Right lobe of liver (tissue), 6 donors: ENCODE results near the gene NOP16. TPM values are rescaled to one million over a fixed set of nuclear protein-coding genes. Genes with fewer than 3 reads are reported as not detected.

Source experiments
- ATAC-seq, 4 donors: fragments of 200-7000 bp; cut with Tn5 transposase; one replicate each; pipeline ENCODE4 v1.9.1; 2020; ENCODE audit warnings: mild to moderate bottlenecking in 4 of 4, moderate library complexity in 4 of 4
- DNase-seq, 3 donors: peaks; one replicate each; pipeline ENCODE4 v3.0.0-alpha.2; 2020
- H3K27ac ChIP-seq, 3 donors: fragments of 200-600 bp; one replicate each; pipeline ENCODE4 v1.8.0; 2022
- H3K27me3 ChIP-seq, 2 donors: fragments of 200-600 bp; one replicate each; pipeline ENCODE4 v1.8.0; 2022
- H3K36me3 ChIP-seq, 4 donors: fragments of 200-600 bp; sonication (generic) in 1 of 4; one replicate each; pipeline versions ENCODE4 v1.5.1 to v1.8.0; 2017 to 2022; ENCODE audit warnings: control low read depth in 1 of 4
- H3K4me1 ChIP-seq, 4 donors: fragments of 200-600 bp; sonication (generic) in 1 of 4; one replicate each; pipeline versions ENCODE4 v1.5.1 to v1.8.0; 2017 to 2022; ENCODE audit warnings: control low read depth in 1 of 4
- H3K4me3 ChIP-seq, 3 donors: fragments of 200-600 bp; one replicate each; pipeline ENCODE4 v1.8.0; 2022
- H3K9me3 ChIP-seq, 4 donors: fragments of 200-600 bp; sonication (generic) in 1 of 4; one replicate each; pipeline versions ENCODE4 v1.5.1 to v1.8.0; 2017 to 2022; ENCODE audit warnings: control low read depth in 1 of 4
- CTCF ChIP-seq, 4 donors: fragments of 200-600 bp in 3 of 4; fragments of 450-650 bp in 1 of 4; IDR thresholded peaks; one replicate each; pipeline versions ENCODE4 v1.5.1 to v1.8.0; 2016 to 2022; ENCODE audit warnings: antibody characterized with exemption in 4 of 4, mild to moderate bottlenecking in 2 of 4
- POLR2A ChIP-seq: fragments of 450-650 bp; IDR thresholded peaks from one replicate; pipeline ENCODE4 v1.6.1; 2017; ENCODE audit warnings: antibody characterized with exemption, mild to moderate bottlenecking
- WGBS: methylation state at CpG from one replicate; pipeline ENCODE4 v1.1.6; 2018; ENCODE audit warnings: low coverage, low lambda C conversion rate; ENCODE audit not compliant: insufficient coverage; ENCODE audit errors: missing lambda C conversion rate; 5-methylcytosine and 5-hydroxymethylcytosine counted together
- intact Hi-C, 2 donors: fragments of 100-400 bp; cut with DNase I; formaldehyde crosslinking; loops; one replicate each; pipeline versions ENCODE4 v1.11.2 to v1.14.1; 2022
- total RNA-seq, 6 experiments: library from RNA; depleted of rRNA in 2 of 6; stranded (reverse); fragments of >200 nt in 2 of 6; fragmentation: NEBNext Ultra II Directional in 3 of 6; extraction: Animal tissue kit (Norgen Biotek cat#: 25700) in 3 of 6; gene quantifications; one replicate each; pipeline versions ENCODE4 v1.1.0 to v1.2.4, GENCODE V29; 2016 to 2023
- donor health status: DM: no; HTN: yes; CAD: no.
- donor health status: DM: no; HTN: no; CAD: no.
- donor health status: DM: no; HTN: no; CAD: no.
- donor health status: DM: no; HTN: yes; CAD: no.
- donor health status: DM: no; HTN: yes; CAD: no.

The NOP16 gene
- total RNA-seq, 6 experiments from 2014 or later = 12.8 to 19.6 (median 17.2) TPM

- Histone ChIP-seq H3K27ac (no peak overlapping the region), H3K27me3 (no peaks in the 10 kb centered on the region), H3K4me1 (peaks cover 0 to 6% (median 0%) of the 10 kb centered on the region in 4 donors), H3K4me3 (no peak overlapping the region), H3K9me3 (no peaks in the 10 kb centered on the region), H3K36me3 (no peaks in the 10 kb centered on the region)
- intact Hi-C loops = no loop called here
- no peak for TF ChIP-seq POLR2A
- TF ChIP-seq CTCF (IDR thresholded peaks at IDR 0.05) = no peak
- ATAC-seq (no peak), DNase-seq (no peak)
- 36% methylated on average over 2 of the region's 2 CpGs for WGBS
Observed at GRCh38 chr5:176420972-176421544, 32.7 kb upstream of the NOP16 start.

GRCh38 chr5:176420086-176420485 lies 31.7 kb upstream of the NOP16 start:
- no peaks in the 10 kb centered on the region for H3K9me3 ChIP-seq
- H3K4me1 ChIP-seq = peaks cover 0 to 11% (median 2%) of the 10 kb centered on the region in 4 donors
- TF ChIP-seq CTCF (IDR thresholded peaks at IDR 0.05) = no peak
- no peak for TF ChIP-seq POLR2A
- DNase-seq (no peak), ATAC-seq (no peak)
- no peaks in the 10 kb centered on the region for H3K36me3 ChIP-seq
- 81% methylated on average over 3 of the region's 5 CpGs for WGBS
- no peaks in the 10 kb centered on the region for H3K27me3 ChIP-seq
- no peak overlapping the region for H3K27ac ChIP-seq
- no peak overlapping the region for H3K4me3 ChIP-seq
- intact Hi-C loops = no loop called here

- TF ChIP-seq CTCF (IDR thresholded peaks at IDR 0.05) (no peak), POLR2A (no peak)
- Histone ChIP-seq H3K4me1 (peaks cover 0 to 21% (median 2%) of the 10 kb centered on the region in 4 donors), H3K4me3 (no peak overlapping the region), H3K27me3 (no peaks in the 10 kb centered on the region), H3K36me3 (no peaks in the 10 kb centered on the region), H3K9me3 (no peaks in the 10 kb centered on the region), H3K27ac (no peak overlapping the region)
- WGBS = 59% methylated on average over 8 of the region's 9 CpGs
- intact Hi-C loops = loop anchor here in 1 of 2 donors (10.0 kb wide), 1 partner anchor 237 kb away; no protein-coding TSS in a partner anchor
- DNase-seq (peak in 1 of 3 donors; percentile 43), ATAC-seq (peak in 1 of 4 donors; percentile 39)
Observed at GRCh38 chr5:176418251-176418650, 29.9 kb upstream of the NOP16 start.

- intact Hi-C loops = loop anchor here in 1 of 2 donors (10.0 kb wide), 1 partner anchor 238 kb away; no protein-coding TSS in a partner anchor
- Histone ChIP-seq H3K9me3 (no peaks in the 10 kb centered on the region), H3K27me3 (no peaks in the 10 kb centered on the region), H3K4me3 (peak overlapping the region in 1 of 3 donors; percentile 89), H3K27ac (peak overlapping the region in 2 of 3 donors; percentile 20 to 62), H3K36me3 (no peaks in the 10 kb centered on the region), H3K4me1 (peaks cover 0 to 21% (median 2%) of the 10 kb centered on the region in 4 donors)
- DNase-seq (no peak), ATAC-seq (no peak)
- TF ChIP-seq POLR2A (no peak), CTCF (IDR thresholded peaks at IDR 0.05) (no peak)
- WGBS = 88% methylated on average over 11 of the region's 11 CpGs
Observed at GRCh38 chr5:176416965-176417364, 28.6 kb upstream of the NOP16 start.
